ENCODE results near the gene NAV2.

GRCh38 chr11:19805827-19806226 lies 93.2 kb downstream of the NAV2 start:
- TF ChIP-seq CTCF (IDR thresholded peaks at IDR 0.05) (no peak), POLR2A (IDR thresholded peaks at IDR 0.05) (no peak)
